ENCODE measurements around the gene SUN1. TPM values are rescaled to one million over a fixed set of nuclear protein-coding genes. Genes with fewer than 3 reads are reported as not detected.

SUN1 gene
- polyA plus RNA-seq, 3 donors, result 44.2 to 154 (median 51.5) TPM

- Histone ChIP-seq H3K4me1 (ENCODE audit: control insufficient read depth in 1 of 2, insufficient read depth in 2 of 2, low read length in 2 of 2) (peaks cover 10 to 23% of the 10 kb centered on the region in 2 donors), H3K9ac (ENCODE audit: insufficient read depth, low read length, poor library complexity, severe bottlenecking) (no peak overlapping the region), H2AFZ (ENCODE audit: insufficient read depth, low read depth, low read length, poor library complexity, severe bottlenecking) (no peak overlapping the region), H3K4me3 (replicated peaks in 1 of 3; ENCODE audit: low read depth in 2 of 3, low read length in 3 of 3) (no peak overlapping the region), H4K20me1 (ENCODE audit: insufficient read depth, low read length) (peaks cover 92% of the 10 kb centered on the region), H3K27me3 (ENCODE audit: control insufficient read depth in 2 of 2, insufficient read depth in 2 of 2, low read length in 2 of 2) (no peaks in the 10 kb centered on the region), H3K27ac (ENCODE audit: low read depth in 1 of 2, low read length in 2 of 2) (no peak overlapping the region), H3K79me2 (ENCODE audit: insufficient read depth, low read length) (peaks cover 15% of the 10 kb centered on the region), H3K4me2 (replicated peaks; ENCODE audit: extremely low read depth, low read length, poor library complexity, severe bottlenecking) (no peak overlapping the region), H3K36me3 (replicated peaks in 1 of 2; ENCODE audit: control insufficient read depth in 1 of 2, insufficient read depth in 2 of 2, low read length in 2 of 2) (peaks cover 18 to 53% of the 10 kb centered on the region in 2 donors), H3K9me3 (replicated peaks in 1 of 2; ENCODE audit: control insufficient read depth in 1 of 2, insufficient read depth in 1 of 2, low read length in 2 of 2) (no peaks in the 10 kb centered on the region)
- Mint-ChIP-seq H3K9me3 (peaks cover 0 to 2% (median 0%) of the 10 kb centered on the region in 7 donors), H3K4me1 (peaks cover 34% of the 10 kb centered on the region), H3K27me3 (ENCODE audit: low read depth in 3 of 3) (peaks cover 5 to 28% (median 23%) of the 10 kb centered on the region in 3 donors), H3K36me3 (peaks cover 56 to 76% of the 10 kb centered on the region in 2 donors), H3K4me3 (no peak overlapping the region), H3K27ac (no peak overlapping the region)
- intact Hi-C loops (cut with micrococcal nuclease), result no loop called here
- TF ChIP-seq CTCF (IDR thresholded peaks at IDR 0.05), result no peak
- no peak for DNase-seq
- WGBS (ENCODE audit: insufficient coverage), result 96% methylated on average over 11 of the region's 12 CpGs
Measured at GRCh38 chr7:834277-834676, 2.0 kb downstream of the SUN1 start.

DNA sequence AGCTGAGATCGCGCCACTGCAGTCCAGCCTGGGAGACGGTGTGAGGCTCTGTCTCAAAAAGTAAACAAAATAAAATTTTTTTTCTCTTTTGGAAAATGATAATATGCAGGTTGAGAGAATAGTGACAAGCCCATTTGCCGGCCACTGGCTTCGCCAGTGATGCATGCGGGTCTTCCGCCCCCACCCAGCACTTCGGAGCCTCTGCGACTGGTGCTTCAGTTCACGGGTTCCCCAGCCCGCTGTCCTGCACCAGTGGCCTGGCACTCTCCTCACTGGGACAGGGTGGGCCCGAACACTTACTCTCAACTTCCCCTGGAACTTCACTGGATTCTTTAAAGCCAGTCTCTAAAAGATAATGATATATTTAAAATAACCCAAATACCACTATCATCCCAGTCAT, 2.7 kb downstream of the SUN1 start:
- H3K4me3 Mint-ChIP-seq, result no peak overlapping the region
- no peak overlapping the region for H3K9ac ChIP-seq (ENCODE audit: insufficient read depth, low read length, poor library complexity, severe bottlenecking)
- no peak for DNase-seq
- H3K4me2 ChIP-seq (replicated peaks; ENCODE audit: extremely low read depth, low read length, poor library complexity, severe bottlenecking), result no peak overlapping the region
- peaks cover 10 to 23% of the 10 kb centered on the region in 2 donors for H3K4me1 ChIP-seq (ENCODE audit: control insufficient read depth in 1 of 2, insufficient read depth in 2 of 2, low read length in 2 of 2)
- H4K20me1 ChIP-seq (ENCODE audit: insufficient read depth, low read length), result peaks cover 84% of the 10 kb centered on the region
- peaks cover 34% of the 10 kb centered on the region for H3K4me1 Mint-ChIP-seq
- 100% methylated on average over 3 of the region's 12 CpGs for WGBS (ENCODE audit: insufficient coverage)
- no peak overlapping the region for H3K4me3 ChIP-seq (replicated peaks in 1 of 3; ENCODE audit: low read depth in 2 of 3, low read length in 3 of 3)
- no peak overlapping the region for H2AFZ ChIP-seq (ENCODE audit: insufficient read depth, low read depth, low read length, poor library complexity, severe bottlenecking)
- peaks cover 5 to 23% (median 18%) of the 10 kb centered on the region in 3 donors for H3K27me3 Mint-ChIP-seq (ENCODE audit: low read depth in 3 of 3)
- no peak overlapping the region for H3K27ac ChIP-seq (ENCODE audit: low read depth in 1 of 2, low read length in 2 of 2)
- peaks cover 23 to 61% of the 10 kb centered on the region in 2 donors for H3K36me3 ChIP-seq (replicated peaks in 1 of 2; ENCODE audit: control insufficient read depth in 1 of 2, insufficient read depth in 2 of 2, low read length in 2 of 2)
- H3K9me3 Mint-ChIP-seq, result peaks cover 0 to 2% (median 0%) of the 10 kb centered on the region in 7 donors
- H3K36me3 Mint-ChIP-seq, result peaks cover 61 to 79% of the 10 kb centered on the region in 2 donors
- intact Hi-C loops (cut with micrococcal nuclease), result no loop called here
- no peaks in the 10 kb centered on the region for H3K27me3 ChIP-seq (ENCODE audit: control insufficient read depth in 2 of 2, insufficient read depth in 2 of 2, low read length in 2 of 2)
- H3K79me2 ChIP-seq (ENCODE audit: insufficient read depth, low read length), result peaks cover 13% of the 10 kb centered on the region
- H3K9me3 ChIP-seq (replicated peaks in 1 of 2; ENCODE audit: control insufficient read depth in 1 of 2, insufficient read depth in 1 of 2, low read length in 2 of 2), result no peaks in the 10 kb centered on the region
- no peak for TF ChIP-seq CTCF (IDR thresholded peaks at IDR 0.05)
- no peak overlapping the region for H3K27ac Mint-ChIP-seq
